Fibroblast of pulmonary artery (primary cell): ENCODE measurements around the gene ATP13A3.
"Not testable (repeated sequence)": the region's sequence is repeated elsewhere in the genome, so short reads cannot be mapped to it uniquely, and the experiment has no call there.

Experiments used
- DNase-seq: peaks from one replicate; pipeline ENCODE4 v3.0.0-alpha.2; 2010; ENCODE audit warnings: low read depth
- H3K4me3 ChIP-seq: replicated peaks from 2 replicates; pipeline ENCODE4 v1.5.1; 2011; ENCODE audit warnings: low read depth, mild to moderate bottlenecking, control low read depth, low read length, moderate library complexity
- TF ChIP-seq, protein P1 (sequence below): IDR thresholded peaks from 2 replicates; pipeline ENCODE4 v1.5.1; 2011; ENCODE audit warnings: mild to moderate bottlenecking, control low read depth, low read length, inconsistent platforms; ENCODE audit errors: missing control alignments

The ATP13A3 gene

DNA sequence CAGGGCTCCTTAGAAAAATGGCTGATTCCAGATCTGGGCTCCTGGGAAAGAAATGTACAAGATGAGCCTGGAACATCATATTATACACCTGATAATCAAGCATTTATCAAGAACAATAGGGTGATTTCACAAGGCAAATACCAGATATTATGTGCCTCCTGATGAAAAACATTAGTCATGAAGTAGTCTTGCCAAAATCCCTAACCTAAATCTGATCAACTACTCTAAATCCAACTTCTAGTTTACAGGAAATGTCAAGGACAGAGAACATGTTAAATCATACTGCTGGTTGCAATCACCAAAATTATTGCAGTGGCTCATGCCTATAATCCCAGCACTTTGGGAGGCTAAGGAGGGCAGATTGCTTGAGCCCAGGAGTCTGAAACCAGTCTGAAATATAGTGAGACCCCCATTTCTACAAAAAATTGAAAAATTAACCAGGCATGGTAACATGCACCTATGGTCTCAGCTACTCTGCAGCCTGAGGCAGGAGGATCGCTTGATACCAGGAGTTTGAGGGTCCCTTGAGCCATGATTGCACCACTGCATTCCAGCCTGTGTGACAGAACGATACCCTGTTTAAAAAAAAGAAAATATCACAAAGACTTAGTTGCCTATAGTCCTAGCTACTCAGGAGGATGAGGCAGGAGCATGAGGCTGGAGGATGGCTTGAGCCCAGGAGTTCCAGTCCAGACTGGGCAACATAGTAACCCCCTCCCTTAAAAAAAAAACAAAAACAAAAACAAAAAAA lies 34.9 kb upstream of the ATP13A3 start:
- peak; percentile 95 for DNase-seq
- H3K4me3 ChIP-seq: peak overlapping the region; percentile 48
- TF ChIP-seq, protein P1, sequence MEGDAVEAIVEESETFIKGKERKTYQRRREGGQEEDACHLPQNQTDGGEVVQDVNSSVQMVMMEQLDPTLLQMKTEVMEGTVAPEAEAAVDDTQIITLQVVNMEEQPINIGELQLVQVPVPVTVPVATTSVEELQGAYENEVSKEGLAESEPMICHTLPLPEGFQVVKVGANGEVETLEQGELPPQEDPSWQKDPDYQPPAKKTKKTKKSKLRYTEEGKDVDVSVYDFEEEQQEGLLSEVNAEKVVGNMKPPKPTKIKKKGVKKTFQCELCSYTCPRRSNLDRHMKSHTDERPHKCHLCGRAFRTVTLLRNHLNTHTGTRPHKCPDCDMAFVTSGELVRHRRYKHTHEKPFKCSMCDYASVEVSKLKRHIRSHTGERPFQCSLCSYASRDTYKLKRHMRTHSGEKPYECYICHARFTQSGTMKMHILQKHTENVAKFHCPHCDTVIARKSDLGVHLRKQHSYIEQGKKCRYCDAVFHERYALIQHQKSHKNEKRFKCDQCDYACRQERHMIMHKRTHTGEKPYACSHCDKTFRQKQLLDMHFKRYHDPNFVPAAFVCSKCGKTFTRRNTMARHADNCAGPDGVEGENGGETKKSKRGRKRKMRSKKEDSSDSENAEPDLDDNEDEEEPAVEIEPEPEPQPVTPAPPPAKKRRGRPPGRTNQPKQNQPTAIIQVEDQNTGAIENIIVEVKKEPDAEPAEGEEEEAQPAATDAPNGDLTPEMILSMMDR: no peak

DNA sequence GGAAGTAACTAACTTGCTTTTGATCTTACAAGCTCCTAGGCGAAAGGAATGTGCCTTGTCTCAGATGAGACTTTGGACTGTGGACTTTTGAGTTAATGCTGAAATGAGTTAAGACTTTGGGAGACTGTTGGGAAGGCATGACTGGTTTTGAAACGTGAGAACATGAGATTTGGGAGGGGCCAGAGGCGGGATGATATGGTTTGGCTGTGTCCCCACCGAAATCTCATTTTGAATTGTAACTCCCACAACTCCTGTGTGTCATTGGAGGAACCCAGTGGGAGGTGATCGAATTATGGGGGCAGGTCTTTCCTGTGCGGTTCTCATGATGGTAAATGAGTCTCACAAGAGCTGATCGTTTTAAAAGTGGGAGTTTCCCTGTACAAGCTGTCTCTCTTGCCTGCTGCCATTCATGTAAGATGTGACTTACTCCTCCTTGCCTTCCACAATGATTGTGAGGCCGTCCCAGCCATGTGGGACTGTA lies 33.9 kb upstream of the ATP13A3 start:
- H3K4me3 ChIP-seq: peak overlapping the region; percentile 48
- DNase-seq: peak; percentile 92

DNA sequence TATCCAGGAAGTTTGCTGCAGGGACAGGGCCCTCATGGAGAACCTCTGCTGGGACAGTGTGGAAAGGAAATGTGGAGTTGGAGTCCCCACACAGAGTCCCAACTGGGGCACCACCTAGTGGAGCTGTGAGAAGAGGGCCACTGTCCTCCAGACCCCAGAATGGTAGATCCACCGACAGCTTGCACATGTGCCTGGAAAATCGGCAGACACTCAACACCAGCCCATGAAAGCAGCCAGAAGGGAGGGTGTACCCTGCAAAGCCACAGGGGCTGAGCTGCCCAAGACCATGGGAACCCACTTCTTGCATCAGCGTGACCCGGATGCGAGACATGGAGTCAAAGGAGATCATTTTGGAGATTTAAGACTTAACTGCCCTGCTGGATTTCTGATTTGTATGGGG lies 33.4 kb upstream of the ATP13A3 start:
- not testable (repeated sequence) for H3K4me3 ChIP-seq
- DNase-seq: peak; percentile 37

DNA sequence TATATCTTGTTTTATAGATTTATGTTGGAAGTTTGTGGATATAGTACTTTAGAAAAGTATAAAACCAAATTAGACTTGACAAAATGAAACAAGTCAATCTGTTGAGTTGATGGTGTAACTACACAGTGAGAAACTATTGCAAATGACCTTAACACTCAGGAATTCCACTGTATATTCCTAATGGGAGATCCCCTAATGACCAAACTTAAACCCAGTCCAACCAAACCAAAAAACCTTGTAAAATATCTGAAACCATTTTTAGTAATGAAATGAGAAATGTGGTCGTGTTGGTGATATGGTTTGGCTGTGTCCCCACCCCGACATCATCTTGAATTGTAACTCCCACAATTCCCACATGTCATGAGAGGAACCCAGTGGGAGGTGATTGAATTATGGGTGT lies 31.9 kb upstream of the ATP13A3 start:
- H3K4me3 ChIP-seq: no peak overlapping the region
- DNase-seq: peak; percentile 68
- TF ChIP-seq, protein P1: no peak

DNA sequence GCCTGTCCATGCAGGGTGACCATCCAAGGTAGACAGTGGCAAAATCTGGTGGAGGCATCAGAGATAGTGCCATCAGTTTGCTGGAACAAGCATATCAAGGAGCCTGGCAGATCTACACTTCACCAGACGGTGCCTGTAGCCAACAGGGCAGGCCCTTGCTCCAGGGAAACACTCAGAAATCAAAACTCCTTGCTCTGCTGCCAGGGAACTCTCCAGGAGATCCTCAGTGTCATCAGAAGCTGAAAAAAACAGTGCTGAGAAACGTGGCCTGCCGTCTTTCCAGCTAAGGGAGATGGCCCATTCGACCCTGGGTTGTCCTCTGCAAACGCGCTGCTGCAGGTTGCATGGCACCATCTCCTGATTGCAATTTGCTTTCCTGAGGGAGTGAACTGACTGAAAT lies 30.5 kb upstream of the ATP13A3 start:
- TF ChIP-seq, protein P1: no peak
- no peak overlapping the region for H3K4me3 ChIP-seq
- no peak for DNase-seq

DNA sequence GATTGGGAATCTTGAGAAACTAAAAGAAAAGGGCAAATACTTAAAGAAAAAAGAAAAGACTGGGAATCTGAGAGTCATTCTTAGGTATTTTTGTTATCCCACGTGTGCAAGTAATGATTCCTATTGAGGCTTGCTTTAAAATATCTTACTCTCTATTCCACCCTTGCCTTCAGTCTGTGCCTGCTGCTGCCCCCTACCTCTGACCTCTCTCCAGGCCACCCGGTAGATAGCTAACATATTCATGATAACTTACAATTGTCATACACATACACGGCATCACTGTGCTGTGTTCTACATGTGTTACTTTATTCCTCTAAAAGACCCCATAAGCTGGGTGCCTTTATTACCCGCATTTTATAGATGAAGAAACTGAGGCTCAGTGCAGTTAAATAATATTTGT lies 27.8 kb upstream of the ATP13A3 start:
- TF ChIP-seq, protein P1: no peak
- no peak overlapping the region for H3K4me3 ChIP-seq
- no peak for DNase-seq

DNA sequence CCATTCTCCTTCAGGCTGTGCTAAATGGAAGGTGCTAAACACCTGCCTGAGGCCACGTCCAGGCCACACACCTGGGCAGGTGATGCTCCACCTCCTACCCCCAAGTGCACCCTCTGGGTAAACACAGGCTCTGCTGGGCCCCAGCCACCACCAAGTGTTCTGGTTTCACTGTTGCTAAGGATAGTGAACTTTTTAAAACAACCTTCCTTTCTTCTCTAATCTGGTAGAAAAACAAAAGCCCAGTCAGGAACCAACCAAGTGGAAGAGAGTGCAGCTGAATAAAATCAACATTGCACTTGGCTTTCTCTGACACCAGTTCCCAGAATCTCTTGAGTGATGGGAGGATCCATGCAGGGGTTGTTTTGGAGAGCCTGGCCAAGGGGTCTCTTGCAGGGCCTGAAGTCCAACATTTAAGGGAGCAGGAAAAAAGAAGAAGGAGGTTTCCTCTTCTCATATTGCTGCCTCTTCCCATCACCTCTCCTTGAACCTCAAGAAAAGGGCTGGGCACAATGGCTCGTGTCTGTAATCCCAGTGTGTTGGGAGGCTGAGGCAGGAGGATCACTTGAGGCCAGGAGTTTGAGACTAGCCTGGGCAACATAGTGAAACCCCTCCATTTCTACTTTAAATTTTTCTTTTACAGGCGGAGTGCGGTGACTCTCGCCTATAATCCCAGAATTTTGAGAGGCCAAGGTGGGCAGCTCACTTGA lies 26.2 kb upstream of the ATP13A3 start:
- H3K4me3 ChIP-seq: no peak overlapping the region
- TF ChIP-seq, protein P1: no peak
- no peak for DNase-seq
